ENCODE measurements around the gene CCNL2.

The CCNL2 gene

GRCh38 chr1:1364266-1364665 is 34.9 kb downstream of the CCNL2 start:
- no peak for TF ChIP-seq CTCF (IDR thresholded peaks at IDR 0.05; ENCODE audit: insufficient read depth, low read depth, low read length, missing control alignments)
- peak; percentile 54 for DNase-seq (ENCODE audit: low read depth)
- no peak overlapping the region for H3K4me3 ChIP-seq (ENCODE audit: low read length)

GRCh38 chr1:1361982-1362423 is 37.1 kb downstream of the CCNL2 start:
- no peak for DNase-seq (ENCODE audit: low read depth)
- H3K4me3 ChIP-seq (ENCODE audit: low read length): no peak overlapping the region
- TF ChIP-seq CTCF (IDR thresholded peaks at IDR 0.05; ENCODE audit: insufficient read depth, low read depth, low read length, missing control alignments): no peak

- no peak for DNase-seq (ENCODE audit: low read depth)
- no peak for TF ChIP-seq CTCF (IDR thresholded peaks at IDR 0.05; ENCODE audit: insufficient read depth, low read depth, low read length, missing control alignments)
- no peak overlapping the region for H3K4me3 ChIP-seq (ENCODE audit: low read length)
These were observed 37.7 kb downstream of the CCNL2 start for GRCh38 chr1:1361233-1361981.

- TF ChIP-seq CTCF (IDR thresholded peaks at IDR 0.05; ENCODE audit: insufficient read depth, low read depth, low read length, missing control alignments): no peak
- peak; percentile 69 for DNase-seq (ENCODE audit: low read depth)
- H3K4me3 ChIP-seq (ENCODE audit: low read length): no peak overlapping the region
These were observed 38.5 kb downstream of the CCNL2 start for GRCh38 chr1:1360506-1361169.

- no peak for TF ChIP-seq CTCF (IDR thresholded peaks at IDR 0.05; ENCODE audit: insufficient read depth, low read depth, low read length, missing control alignments)
- H3K4me3 ChIP-seq (ENCODE audit: low read length): no peak overlapping the region
- DNase-seq (ENCODE audit: low read depth): no peak
These were observed 39.3 kb downstream of the CCNL2 start for GRCh38 chr1:1359664-1360468.

GRCh38 chr1:1359308-1359663 is 39.8 kb downstream of the CCNL2 start:
- TF ChIP-seq CTCF (IDR thresholded peaks at IDR 0.05; ENCODE audit: insufficient read depth, low read depth, low read length, missing control alignments): no peak
- DNase-seq (ENCODE audit: low read depth): no peak
- H3K4me3 ChIP-seq (ENCODE audit: low read length): no peak overlapping the region

All from epithelial cell of esophagus (primary cell).